ENCODE measurements around the gene ALKBH3.

ALKBH3 gene

DNA sequence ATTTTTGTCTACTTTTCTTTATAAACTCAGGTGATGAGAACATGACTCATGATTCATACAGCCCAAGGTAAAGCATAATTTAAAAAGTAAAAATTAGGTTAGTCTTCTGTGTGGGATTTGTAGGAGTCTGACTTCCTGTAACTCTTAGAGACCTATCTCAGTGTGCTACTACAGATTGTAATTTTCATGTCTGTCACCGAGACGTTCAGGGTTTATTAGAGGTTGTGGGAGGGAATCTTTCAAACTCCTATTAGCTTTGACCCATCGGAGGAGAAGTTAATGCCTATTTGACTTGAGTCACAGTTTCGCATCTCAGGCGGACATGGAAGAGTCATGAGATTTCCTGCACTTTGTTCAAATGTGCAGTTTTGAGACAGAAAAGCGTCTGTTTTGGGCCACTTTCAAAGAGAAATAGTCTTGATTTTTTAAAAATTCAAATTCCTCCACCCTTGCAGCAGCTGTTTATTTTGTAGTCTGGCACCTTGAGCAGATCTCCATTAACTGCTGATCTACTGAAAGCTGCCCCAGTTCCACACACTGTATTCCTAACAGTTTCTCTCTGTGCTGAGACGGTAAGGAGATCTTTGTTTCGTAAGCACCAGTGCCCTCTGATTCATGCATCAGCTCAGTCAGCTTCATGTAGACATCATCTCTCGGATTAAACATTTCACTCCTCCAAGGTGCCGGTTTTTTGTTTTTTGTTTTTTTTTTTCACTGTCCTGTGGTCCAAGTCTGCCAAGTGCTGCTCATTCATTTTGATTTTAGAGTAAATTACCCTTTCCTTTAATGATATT is 24.3 kb downstream of the ALKBH3 start:
- H3K36me3 Mint-ChIP-seq (ENCODE audit: low read depth): peaks cover 30% of the 10 kb centered on the region
- H3K4me1 Mint-ChIP-seq (ENCODE audit: low read depth): peaks cover 5% of the 10 kb centered on the region
- H3K9me3 Mint-ChIP-seq: no peaks in the 10 kb centered on the region
- H3K4me3 Mint-ChIP-seq: no peak overlapping the region
- no peak overlapping the region for H3K27ac Mint-ChIP-seq
- H3K27me3 Mint-ChIP-seq (ENCODE audit: low read depth): no peaks in the 10 kb centered on the region

DNA sequence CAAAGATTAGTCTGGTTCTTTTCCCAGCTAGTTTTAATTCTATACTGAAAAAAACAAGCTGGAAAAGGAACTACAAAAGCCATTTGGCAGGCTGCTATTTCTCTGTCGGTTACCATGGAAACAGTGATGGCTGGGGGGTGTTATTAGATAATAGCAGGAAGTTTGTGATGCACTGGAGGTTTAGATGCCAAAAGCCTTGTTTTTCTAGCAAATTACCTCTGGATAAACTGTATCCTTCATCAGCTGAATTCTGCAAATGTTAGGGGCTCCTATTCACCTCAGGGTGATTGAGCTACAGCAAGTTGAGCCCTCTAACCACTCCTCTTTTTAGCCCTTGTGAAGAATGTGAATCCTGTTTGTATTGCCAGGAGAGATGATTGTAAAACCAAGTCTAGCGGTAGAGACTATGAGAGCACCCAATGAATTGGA is 25.2 kb downstream of the ALKBH3 start:
- peaks cover 5% of the 10 kb centered on the region for H3K4me1 Mint-ChIP-seq (ENCODE audit: low read depth)

DNA sequence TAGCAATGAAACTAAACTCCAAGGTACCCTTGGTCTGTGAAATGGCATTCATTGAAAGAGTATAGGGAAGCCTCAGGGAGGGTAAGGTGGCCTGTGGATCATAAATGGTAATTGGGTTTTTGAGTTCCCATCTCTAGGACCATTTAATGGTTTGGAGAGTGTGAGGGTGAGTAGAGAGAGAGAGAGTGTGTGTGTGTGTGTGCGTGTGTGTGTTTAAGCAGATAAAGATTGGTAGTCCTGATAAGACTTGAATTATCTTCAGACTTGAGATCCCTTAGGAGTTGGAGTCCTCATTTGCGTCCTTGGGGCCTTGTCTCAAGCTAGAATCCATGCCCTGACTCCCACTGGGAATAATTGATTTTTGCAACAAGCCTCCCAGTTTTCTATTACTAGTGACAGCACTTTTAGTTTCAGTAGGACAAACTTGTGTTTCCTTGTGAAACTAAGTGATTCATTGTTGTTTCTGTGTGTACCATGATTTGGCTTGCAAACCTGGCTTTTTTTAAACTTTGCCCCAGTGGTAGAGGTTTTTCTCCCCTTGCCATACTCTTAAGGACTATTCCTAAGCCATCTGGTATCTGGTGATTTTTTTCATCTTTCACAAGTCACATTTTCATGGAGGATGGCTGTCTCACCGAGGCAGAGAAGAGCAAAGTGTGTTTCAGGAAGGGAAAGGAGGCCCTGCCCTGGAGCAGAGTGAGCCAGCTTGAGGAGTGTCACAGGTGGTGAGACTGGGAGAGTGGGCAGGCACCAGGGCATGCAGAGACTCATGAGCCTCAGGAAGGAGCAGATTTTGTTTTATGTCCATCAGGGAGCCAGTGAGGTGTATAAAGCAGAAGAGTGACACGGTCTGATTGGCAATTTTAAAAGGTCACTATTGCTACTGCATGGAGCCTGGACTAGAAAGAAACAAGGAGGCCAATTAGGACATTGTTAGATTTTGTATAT is 26.7 kb downstream of the ALKBH3 start:
- Mint-ChIP-seq H3K4me3 (no peak overlapping the region), H3K27me3 (ENCODE audit: low read depth) (no peaks in the 10 kb centered on the region), H3K27ac (no peak overlapping the region), H3K4me1 (ENCODE audit: low read depth) (peaks cover 5% of the 10 kb centered on the region), H3K9me3 (no peaks in the 10 kb centered on the region), H3K36me3 (ENCODE audit: low read depth) (peaks cover 27% of the 10 kb centered on the region)

More for the DNA sequence above, 25.2 kb downstream of the ALKBH3 start:
- peaks cover 32% of the 10 kb centered on the region for H3K36me3 Mint-ChIP-seq (ENCODE audit: low read depth)
- H3K4me3 Mint-ChIP-seq: no peak overlapping the region
- H3K9me3 Mint-ChIP-seq: no peaks in the 10 kb centered on the region
- H3K27me3 Mint-ChIP-seq (ENCODE audit: low read depth): no peaks in the 10 kb centered on the region
- H3K27ac Mint-ChIP-seq: no peak overlapping the region

DNA sequence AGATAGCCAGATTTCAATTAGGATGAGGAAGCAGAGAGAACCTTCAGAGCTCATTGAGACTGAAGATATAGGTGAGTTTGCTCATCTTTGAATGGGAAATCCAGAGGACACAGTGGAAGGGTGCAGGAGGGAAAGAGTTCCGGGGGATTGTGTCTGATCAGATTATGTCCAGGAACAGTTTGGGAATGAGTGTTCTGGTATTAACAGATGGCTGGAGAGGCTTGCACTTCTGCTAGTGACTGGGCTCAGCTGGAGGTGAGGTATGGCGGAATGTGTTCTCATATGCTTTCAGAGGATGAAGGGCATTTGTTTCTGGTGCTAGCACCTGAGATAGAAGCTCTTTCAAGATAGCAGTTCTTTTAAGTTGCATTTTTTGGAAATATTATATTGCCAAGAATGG is 27.6 kb downstream of the ALKBH3 start:
- Mint-ChIP-seq H3K36me3 (ENCODE audit: low read depth) (peaks cover 28% of the 10 kb centered on the region), H3K27ac (no peak overlapping the region), H3K27me3 (ENCODE audit: low read depth) (no peaks in the 10 kb centered on the region), H3K4me3 (no peak overlapping the region), H3K9me3 (no peaks in the 10 kb centered on the region), H3K4me1 (ENCODE audit: low read depth) (peaks cover 5% of the 10 kb centered on the region)

DNA sequence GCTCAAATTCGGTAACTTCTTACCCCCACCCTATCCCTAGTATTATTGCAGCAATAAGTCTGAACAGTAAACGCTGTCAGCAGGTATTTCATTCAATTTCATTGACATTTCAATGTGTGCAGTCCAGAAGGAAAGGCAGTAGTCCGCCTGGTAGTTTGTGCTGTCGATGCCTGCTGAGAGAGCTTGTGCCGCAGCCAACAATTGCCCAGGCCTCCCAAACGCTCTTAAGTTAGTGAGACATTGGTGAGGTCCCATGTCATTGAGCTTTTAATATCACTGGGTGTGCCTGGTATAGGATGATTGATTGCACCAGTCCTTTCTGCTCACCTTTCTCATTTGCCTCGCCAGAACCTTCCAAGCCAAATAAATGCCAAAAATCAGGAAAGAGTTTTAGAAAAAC is 28.1 kb downstream of the ALKBH3 start:
- Mint-ChIP-seq H3K27me3 (ENCODE audit: low read depth) (no peaks in the 10 kb centered on the region), H3K36me3 (ENCODE audit: low read depth) (peaks cover 27% of the 10 kb centered on the region), H3K4me3 (no peak overlapping the region), H3K9me3 (no peaks in the 10 kb centered on the region), H3K27ac (no peak overlapping the region), H3K4me1 (ENCODE audit: low read depth) (peaks cover 5% of the 10 kb centered on the region)

DNA sequence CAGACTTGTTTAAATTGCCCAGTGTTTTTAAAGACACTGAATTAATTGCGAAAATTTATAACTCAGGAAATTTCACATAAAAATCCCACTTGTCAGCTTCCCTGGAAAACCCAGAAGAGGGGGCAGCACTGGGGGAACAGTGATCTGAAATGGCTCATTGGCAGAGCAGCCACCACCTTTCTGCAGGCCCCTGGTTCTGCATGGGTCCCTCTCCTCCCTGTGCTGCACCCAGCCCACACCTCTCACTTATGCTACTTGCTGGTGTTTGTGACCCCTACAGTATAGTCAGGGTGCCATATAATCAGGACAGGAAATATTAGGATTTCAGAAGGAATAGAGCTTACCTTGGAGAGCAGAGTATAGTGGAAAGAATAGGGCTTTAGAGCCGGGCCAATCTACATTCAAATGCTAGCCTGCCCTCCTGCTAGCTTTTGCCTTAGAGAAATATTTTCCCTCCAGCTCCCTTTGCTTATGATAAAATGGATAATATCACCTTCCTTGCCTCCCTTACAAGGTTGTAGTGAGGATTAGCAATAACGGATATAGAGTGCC is 33.3 kb downstream of the ALKBH3 start:
- no peaks in the 10 kb centered on the region for H3K9me3 Mint-ChIP-seq
- H3K4me3 Mint-ChIP-seq: no peak overlapping the region
- H3K4me1 Mint-ChIP-seq (ENCODE audit: low read depth): no peaks in the 10 kb centered on the region
- H3K27ac Mint-ChIP-seq: no peak overlapping the region
- peaks cover 17% of the 10 kb centered on the region for H3K36me3 Mint-ChIP-seq (ENCODE audit: low read depth)
- no peaks in the 10 kb centered on the region for H3K27me3 Mint-ChIP-seq (ENCODE audit: low read depth)

DNA sequence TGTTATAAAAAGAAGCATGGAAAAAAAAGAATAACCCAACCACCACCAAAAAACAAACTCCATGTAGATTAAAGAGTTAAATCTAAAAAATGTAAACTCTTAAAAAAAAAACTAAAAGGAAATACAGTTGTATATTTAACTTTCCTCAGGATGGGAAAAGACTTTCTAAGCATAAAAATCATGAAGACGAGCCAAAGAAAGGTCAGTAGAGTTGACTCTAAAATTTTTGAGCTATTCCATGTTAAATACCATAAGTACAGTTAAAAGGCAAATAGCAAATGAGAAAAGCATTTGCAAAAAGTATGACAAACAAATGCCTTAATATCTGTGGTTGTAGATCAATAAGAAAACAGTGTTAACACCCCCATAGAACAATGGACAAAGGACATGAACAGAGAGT is 33.8 kb downstream of the ALKBH3 start:
- Mint-ChIP-seq H3K4me3 (no peak overlapping the region), H3K27me3 (ENCODE audit: low read depth) (no peaks in the 10 kb centered on the region), H3K27ac (no peak overlapping the region), H3K4me1 (ENCODE audit: low read depth) (no peaks in the 10 kb centered on the region), H3K9me3 (no peaks in the 10 kb centered on the region), H3K36me3 (ENCODE audit: low read depth) (peaks cover 19% of the 10 kb centered on the region)

DNA sequence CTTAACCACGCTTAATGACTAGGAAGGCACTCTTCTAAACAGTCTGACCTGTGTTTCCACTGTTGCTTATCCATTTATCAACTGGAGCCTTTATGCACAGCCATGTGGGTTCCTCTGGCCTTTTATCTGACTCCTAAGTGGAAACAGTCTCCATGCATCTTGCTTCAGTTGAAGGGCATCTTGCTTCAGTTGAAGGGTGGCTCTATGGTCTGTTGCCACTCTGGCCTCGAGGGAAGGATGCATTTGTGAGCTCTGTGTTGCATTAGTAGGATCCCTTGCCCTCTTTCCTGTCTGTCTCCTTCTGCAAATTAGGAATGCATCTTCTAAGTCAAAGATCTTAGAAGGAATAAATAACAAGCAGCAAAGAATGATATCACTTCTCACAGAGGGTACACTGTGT is 36.0 kb downstream of the ALKBH3 start:
- no peaks in the 10 kb centered on the region for H3K27me3 Mint-ChIP-seq (ENCODE audit: low read depth)
- peaks cover 11% of the 10 kb centered on the region for H3K4me1 Mint-ChIP-seq (ENCODE audit: low read depth)
- peaks cover 20% of the 10 kb centered on the region for H3K36me3 Mint-ChIP-seq (ENCODE audit: low read depth)
- H3K27ac Mint-ChIP-seq: no peak overlapping the region
- H3K9me3 Mint-ChIP-seq: no peaks in the 10 kb centered on the region
- H3K4me3 Mint-ChIP-seq: no peak overlapping the region

DNA sequence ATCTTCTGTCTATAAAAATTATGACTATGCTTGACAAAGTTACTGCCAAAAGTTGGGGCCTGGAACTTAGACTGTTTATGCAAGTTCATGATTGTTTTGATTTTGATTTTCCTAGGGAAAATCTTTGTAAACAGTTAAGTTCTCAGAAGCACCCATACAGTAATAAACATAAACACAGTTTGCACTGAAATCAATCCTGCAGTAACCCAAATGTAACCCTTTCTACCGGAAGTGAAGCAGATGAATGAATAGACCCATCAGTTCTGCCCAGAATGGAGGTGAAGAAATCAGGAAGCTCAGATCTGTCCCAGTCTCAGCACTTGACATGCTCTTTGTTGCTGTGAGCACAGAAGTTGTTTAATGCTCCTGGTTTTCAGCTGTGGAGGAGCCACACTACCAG is 37.2 kb downstream of the ALKBH3 start:
- no peak overlapping the region for H3K4me3 Mint-ChIP-seq
- H3K36me3 Mint-ChIP-seq (ENCODE audit: low read depth): peaks cover 16% of the 10 kb centered on the region
- no peaks in the 10 kb centered on the region for H3K27me3 Mint-ChIP-seq (ENCODE audit: low read depth)
- peaks cover 13% of the 10 kb centered on the region for H3K4me1 Mint-ChIP-seq (ENCODE audit: low read depth)
- H3K27ac Mint-ChIP-seq: no peak overlapping the region
- H3K9me3 Mint-ChIP-seq: no peaks in the 10 kb centered on the region

DNA sequence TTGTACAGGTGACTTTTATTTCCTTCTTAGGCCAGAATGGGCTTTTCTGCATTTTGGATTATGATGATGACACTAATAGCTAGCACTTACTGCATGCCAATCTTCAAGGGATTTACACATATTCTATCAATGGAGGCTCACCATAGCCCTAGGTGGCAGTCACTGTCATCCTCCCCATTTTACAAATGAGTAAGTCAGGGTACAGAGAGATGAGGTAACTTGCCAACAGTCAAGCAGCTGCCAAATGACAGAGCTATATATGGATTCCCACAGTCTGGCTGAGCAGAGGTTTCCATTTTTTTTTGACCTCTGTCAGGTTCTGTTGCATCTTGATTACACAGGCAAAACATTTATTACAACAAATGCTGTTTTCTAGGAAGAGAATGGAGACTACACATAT is 38.0 kb downstream of the ALKBH3 start:
- Mint-ChIP-seq H3K36me3 (ENCODE audit: low read depth) (peaks cover 15% of the 10 kb centered on the region), H3K4me3 (no peak overlapping the region), H3K4me1 (ENCODE audit: low read depth) (peaks cover 13% of the 10 kb centered on the region), H3K27me3 (ENCODE audit: low read depth) (no peaks in the 10 kb centered on the region), H3K27ac (no peak overlapping the region), H3K9me3 (no peaks in the 10 kb centered on the region)

DNA sequence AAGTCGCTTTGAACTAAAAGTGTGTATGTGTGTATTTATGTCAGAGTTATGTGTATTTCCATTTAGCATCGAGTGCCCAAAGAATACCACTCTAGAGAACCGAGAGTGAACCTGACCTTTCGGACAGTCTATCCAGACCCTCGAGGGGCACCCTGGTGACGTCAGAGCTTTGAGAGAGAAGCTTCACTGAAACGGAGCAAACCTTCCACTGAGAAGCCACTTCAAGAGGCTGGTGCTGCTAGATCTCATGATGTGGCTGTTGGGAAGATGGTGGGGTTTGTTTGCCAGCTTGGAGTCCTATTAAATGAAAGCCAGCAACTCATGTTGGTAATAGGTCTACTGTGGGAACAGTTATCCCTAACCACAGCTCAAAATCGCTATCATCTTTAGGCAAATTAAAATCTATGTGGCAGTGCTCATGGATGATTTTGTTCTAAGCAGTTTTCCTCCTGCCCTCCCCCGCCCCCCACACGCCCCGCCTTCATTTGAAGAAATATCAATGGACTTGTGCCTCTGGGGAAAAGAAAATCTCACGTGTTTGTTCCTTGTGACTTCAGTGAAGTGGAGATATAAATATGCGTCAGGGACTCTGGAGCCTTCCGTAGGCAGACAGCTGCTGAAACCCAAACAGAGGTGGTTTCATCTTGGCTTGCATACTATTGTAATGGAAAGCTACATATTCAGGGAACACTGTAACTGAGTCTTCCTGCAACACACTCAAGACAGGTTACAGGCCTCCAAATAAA is 39.4 kb downstream of the ALKBH3 start:
- Mint-ChIP-seq H3K4me1 (ENCODE audit: low read depth) (peaks cover 13% of the 10 kb centered on the region), H3K27me3 (ENCODE audit: low read depth) (no peaks in the 10 kb centered on the region), H3K27ac (no peak overlapping the region), H3K36me3 (ENCODE audit: low read depth) (peaks cover 15% of the 10 kb centered on the region), H3K9me3 (no peaks in the 10 kb centered on the region), H3K4me3 (no peak overlapping the region)

DNA sequence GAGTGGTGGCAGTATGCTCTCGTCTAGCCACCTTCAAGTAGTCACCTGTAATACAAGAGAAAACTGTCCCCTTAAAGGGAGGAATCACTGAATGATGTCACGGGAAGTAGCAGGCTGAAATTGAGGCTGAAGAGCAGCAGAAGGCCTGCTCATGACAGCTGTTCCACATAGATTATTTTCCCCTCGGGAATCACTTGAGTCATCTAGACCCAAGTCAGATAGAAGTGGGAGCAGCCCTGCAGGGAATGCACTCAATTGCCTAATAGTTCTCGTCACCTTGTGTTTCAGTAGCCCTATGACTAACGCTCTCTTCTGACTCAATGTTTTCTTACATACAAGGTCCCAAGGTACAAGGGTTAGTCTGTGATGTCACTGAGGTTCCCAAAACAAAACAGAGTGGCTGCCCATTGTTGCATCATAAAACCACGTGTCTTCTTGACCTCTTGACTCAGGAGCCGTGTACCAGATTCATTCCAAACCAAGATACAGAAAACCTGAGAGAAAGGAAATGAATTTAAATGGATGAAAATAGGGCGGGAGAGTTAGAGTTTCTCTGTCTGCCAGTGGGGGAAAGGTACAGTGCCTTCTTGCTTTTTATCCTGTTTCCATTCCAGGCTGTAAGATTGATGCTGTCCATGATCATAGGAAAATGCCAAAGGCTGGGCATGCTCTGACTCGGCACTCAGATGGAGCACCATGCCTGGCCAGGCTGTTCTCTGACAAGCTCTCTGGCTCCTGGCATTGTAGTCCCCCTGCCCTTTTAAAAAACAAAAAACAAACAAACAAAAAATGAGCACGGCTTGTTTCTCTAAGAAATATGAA is 40.2 kb downstream of the ALKBH3 start:
- Mint-ChIP-seq H3K36me3 (ENCODE audit: low read depth) (peaks cover 13% of the 10 kb centered on the region), H3K9me3 (no peaks in the 10 kb centered on the region), H3K4me1 (ENCODE audit: low read depth) (peaks cover 13% of the 10 kb centered on the region), H3K27me3 (ENCODE audit: low read depth) (no peaks in the 10 kb centered on the region), H3K27ac (peak overlapping the region; percentile 49), H3K4me3 (no peak overlapping the region)

DNA sequence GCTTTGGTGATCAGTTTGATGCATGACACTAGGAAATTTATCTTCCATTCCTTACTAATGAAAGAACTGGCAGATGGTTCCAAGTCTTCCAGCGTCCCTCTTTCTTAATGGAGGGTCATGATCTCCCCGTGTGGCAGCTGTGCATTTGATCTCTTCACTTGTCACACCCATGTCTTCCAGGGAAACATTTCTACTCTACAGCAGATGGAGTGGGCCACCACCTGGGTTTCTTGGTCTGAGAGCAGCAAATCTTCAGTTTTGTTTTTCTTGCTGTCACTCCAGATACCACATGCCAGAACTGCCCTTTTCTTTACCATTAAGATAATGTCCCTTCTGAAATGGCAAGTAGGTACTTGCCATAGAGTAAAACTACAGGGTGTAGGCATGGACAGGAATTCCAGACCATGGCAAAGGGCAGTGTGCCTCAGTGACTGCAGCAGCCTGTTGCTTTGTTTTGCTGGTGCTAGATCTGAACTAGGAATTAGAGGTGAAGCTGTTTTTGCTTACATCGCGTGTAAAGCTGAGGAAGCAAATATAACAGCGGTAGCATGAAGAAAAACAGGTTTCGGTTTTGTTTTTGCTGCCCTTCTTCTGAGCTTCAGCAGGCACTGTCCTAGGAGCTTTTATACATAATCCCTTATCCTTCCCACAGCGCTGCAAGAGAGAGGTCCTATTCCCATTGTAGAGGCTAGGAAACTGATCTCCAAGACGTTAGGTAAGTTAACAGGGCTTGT is 41.1 kb downstream of the ALKBH3 start:
- no peaks in the 10 kb centered on the region for H3K27me3 Mint-ChIP-seq (ENCODE audit: low read depth)
- H3K36me3 Mint-ChIP-seq (ENCODE audit: low read depth): peaks cover 13% of the 10 kb centered on the region
- H3K27ac Mint-ChIP-seq: no peak overlapping the region

More for the DNA sequence above, 41.1 kb downstream of the ALKBH3 start:
- Mint-ChIP-seq H3K9me3 (no peaks in the 10 kb centered on the region), H3K4me1 (ENCODE audit: low read depth) (peaks cover 13% of the 10 kb centered on the region), H3K4me3 (no peak overlapping the region)
